Skeletal muscle tissue (tissue), 4 donors: ENCODE data around the gene ABTB2. TPM values are rescaled to one million over a fixed set of nuclear protein-coding genes. Genes with fewer than 3 reads are reported as not detected.

Experiments
- H3K27ac ChIP-seq: one replicate; pipeline ENCODE4 v1.7.0; 2013; ENCODE audit warnings: mild to moderate bottlenecking, low read depth, low read length, inconsistent platforms
- H3K27me3 ChIP-seq, 3 donors: one replicate each; pipeline ENCODE4 v1.7.0; 2013; ENCODE audit warnings: low read length in 3 of 3; ENCODE audit not compliant: control insufficient read depth in 3 of 3, insufficient read depth in 3 of 3
- H3K36me3 ChIP-seq, 3 donors: one replicate each; pipeline ENCODE4 v1.7.0; 2013; ENCODE audit warnings: low read length in 3 of 3; ENCODE audit not compliant: control insufficient read depth in 3 of 3, insufficient read depth in 3 of 3
- H3K4me1 ChIP-seq, 3 donors: one replicate each; pipeline ENCODE4 v1.7.0; 2013; ENCODE audit warnings: low read length in 3 of 3, mild to moderate bottlenecking in 3 of 3; ENCODE audit not compliant: control insufficient read depth in 3 of 3, insufficient read depth in 3 of 3
- H3K4me3 ChIP-seq, 3 donors: one replicate each; pipeline ENCODE4 v1.7.0; 2013; ENCODE audit warnings: low read length in 3 of 3
- H3K9ac ChIP-seq, 3 donors: one replicate each; pipeline ENCODE4 v1.7.0; 2013; ENCODE audit warnings: low read length in 3 of 3, mild to moderate bottlenecking in 3 of 3, moderate library complexity in 2 of 3, low read depth in 1 of 3
- H3K9me3 ChIP-seq, 3 donors: one replicate each; pipeline ENCODE4 v1.7.0; 2013; ENCODE audit warnings: low read length in 3 of 3; ENCODE audit not compliant: control insufficient read depth in 3 of 3
- total RNA-seq: library from RNA; depleted of rRNA; stranded (reverse); fragments of >200 nt; gene quantifications from one replicate; pipeline ENCODE4 v1.2.3, GENCODE V29; 2014
- donor health status: Osteomylitis.

Gene ABTB2
- total RNA-seq, 1 donor from 2014 or later, result 6.3 TPM

GRCh38 chr11:34327804-34328631, 29.8 kb downstream of the ABTB2 start:
- Histone ChIP-seq H3K27me3 (no peaks in the 10 kb centered on the region), H3K9ac (peak overlapping the region in 2 of 3 donors; percentile 6 to 12), H3K4me1 (peaks cover 36 to 42% (median 38%) of the 10 kb centered on the region in 3 donors), H3K27ac (no peak overlapping the region), H3K4me3 (no peak overlapping the region), H3K9me3 (no peaks in the 10 kb centered on the region), H3K36me3 (no peaks in the 10 kb centered on the region)

GRCh38 chr11:34324466-34324865, 33.3 kb downstream of the ABTB2 start:
- Histone ChIP-seq H3K9me3 (no peaks in the 10 kb centered on the region), H3K4me3 (no peak overlapping the region), H3K9ac (peak overlapping the region in 1 of 3 donors; percentile 55), H3K36me3 (no peaks in the 10 kb centered on the region), H3K27me3 (no peaks in the 10 kb centered on the region), H3K27ac (peak overlapping the region; percentile 29), H3K4me1 (peaks cover 28 to 38% (median 31%) of the 10 kb centered on the region in 3 donors)

- H3K36me3 ChIP-seq, result no peaks in the 10 kb centered on the region
- peaks cover 33 to 46% (median 38%) of the 10 kb centered on the region in 3 donors for H3K4me1 ChIP-seq
- H3K9me3 ChIP-seq, result no peaks in the 10 kb centered on the region
- H3K27me3 ChIP-seq, result no peaks in the 10 kb centered on the region
- no peak overlapping the region for H3K27ac ChIP-seq
- H3K9ac ChIP-seq, result no peak overlapping the region
- no peak overlapping the region for H3K4me3 ChIP-seq
These were observed 34.2 kb downstream of the ABTB2 start for GRCh38 chr11:34323601-34324000.

GRCh38 chr11:34318111-34319037, 39.4 kb downstream of the ABTB2 start:
- H3K9ac ChIP-seq, result no peak overlapping the region
- H3K36me3 ChIP-seq, result no peaks in the 10 kb centered on the region
- H3K27me3 ChIP-seq, result no peaks in the 10 kb centered on the region
- H3K9me3 ChIP-seq, result no peaks in the 10 kb centered on the region
- peaks cover 24 to 46% (median 27%) of the 10 kb centered on the region in 3 donors for H3K4me1 ChIP-seq
- no peak overlapping the region for H3K4me3 ChIP-seq
- H3K27ac ChIP-seq, result no peak overlapping the region

- no peak overlapping the region for H3K4me3 ChIP-seq
- H3K4me1 ChIP-seq, result peaks cover 29 to 49% (median 32%) of the 10 kb centered on the region in 3 donors
- no peak overlapping the region for H3K9ac ChIP-seq
- no peak overlapping the region for H3K27ac ChIP-seq
- H3K9me3 ChIP-seq, result no peaks in the 10 kb centered on the region
- H3K27me3 ChIP-seq, result no peaks in the 10 kb centered on the region
- H3K36me3 ChIP-seq, result no peaks in the 10 kb centered on the region
These were observed 40.1 kb downstream of the ABTB2 start for GRCh38 chr11:34317666-34318065.

- H3K4me1 ChIP-seq, result peaks cover 36 to 56% (median 37%) of the 10 kb centered on the region in 3 donors
- H3K9me3 ChIP-seq, result no peaks in the 10 kb centered on the region
- no peaks in the 10 kb centered on the region for H3K36me3 ChIP-seq
- H3K9ac ChIP-seq, result no peak overlapping the region
- H3K4me3 ChIP-seq, result no peak overlapping the region
- H3K27ac ChIP-seq, result no peak overlapping the region
- H3K27me3 ChIP-seq, result no peaks in the 10 kb centered on the region
These were observed 40.8 kb downstream of the ABTB2 start for GRCh38 chr11:34317036-34317360.

GRCh38 chr11:34316347-34317035, 41.3 kb downstream of the ABTB2 start:
- no peak overlapping the region for H3K27ac ChIP-seq
- no peak overlapping the region for H3K9ac ChIP-seq
- H3K36me3 ChIP-seq, result no peaks in the 10 kb centered on the region
- H3K27me3 ChIP-seq, result no peaks in the 10 kb centered on the region
- H3K4me1 ChIP-seq, result peaks cover 41 to 61% (median 42%) of the 10 kb centered on the region in 3 donors
- no peaks in the 10 kb centered on the region for H3K9me3 ChIP-seq
- H3K4me3 ChIP-seq, result no peak overlapping the region

GRCh38 chr11:34315394-34315793, 42.4 kb downstream of the ABTB2 start:
- H3K27ac ChIP-seq, result no peak overlapping the region
- no peaks in the 10 kb centered on the region for H3K27me3 ChIP-seq
- H3K36me3 ChIP-seq, result no peaks in the 10 kb centered on the region
- peaks cover 49 to 69% (median 49%) of the 10 kb centered on the region in 3 donors for H3K4me1 ChIP-seq
- no peak overlapping the region for H3K4me3 ChIP-seq
- no peaks in the 10 kb centered on the region for H3K9me3 ChIP-seq
- no peak overlapping the region for H3K9ac ChIP-seq

GRCh38 chr11:34314936-34315335, 42.9 kb downstream of the ABTB2 start:
- H3K4me1 ChIP-seq, result peaks cover 52 to 72% (median 54%) of the 10 kb centered on the region in 3 donors

More at GRCh38 chr11:34314936-34315335, 42.9 kb downstream of the ABTB2 start:
- Histone ChIP-seq H3K27ac (no peak overlapping the region), H3K9ac (no peak overlapping the region), H3K36me3 (no peaks in the 10 kb centered on the region), H3K4me3 (no peak overlapping the region), H3K27me3 (no peaks in the 10 kb centered on the region), H3K9me3 (no peaks in the 10 kb centered on the region)
